Endothelial cell (in vitro differentiated cells): ENCODE data around the gene HIBCH. TPM values are rescaled to one million over a fixed set of nuclear protein-coding genes. Genes with fewer than 3 reads are reported as not detected.

Source experiments
- DNase-seq: peaks from one replicate; pipeline ENCODE4 v3.0.0; 2021; ENCODE audit warnings: low spot score
- H3K27ac Mint-ChIP-seq: one replicate; pipeline ENCODE4 v1.8.0; 2021; ENCODE audit warnings: mixed read lengths, inconsistent platforms; ENCODE audit not compliant: unreplicated experiment
- H3K27me3 Mint-ChIP-seq: one replicate; pipeline ENCODE4 v1.8.0; 2021; ENCODE audit warnings: mild to moderate bottlenecking, moderate library complexity, mixed read lengths, inconsistent platforms; ENCODE audit not compliant: unreplicated experiment
- H3K36me3 Mint-ChIP-seq: one replicate; pipeline ENCODE4 v1.8.0; 2021; ENCODE audit warnings: mild to moderate bottlenecking, low read depth, mixed read lengths, inconsistent platforms; ENCODE audit not compliant: unreplicated experiment
- H3K4me1 Mint-ChIP-seq: one replicate; pipeline ENCODE4 v1.8.0; 2021; ENCODE audit warnings: mild to moderate bottlenecking, mixed read lengths, inconsistent platforms; ENCODE audit not compliant: unreplicated experiment
- H3K4me3 Mint-ChIP-seq: one replicate; pipeline ENCODE4 v1.8.0; 2021; ENCODE audit warnings: mild to moderate bottlenecking, mixed read lengths, inconsistent platforms; ENCODE audit not compliant: unreplicated experiment
- H3K9me3 Mint-ChIP-seq: one replicate; pipeline ENCODE4 v1.8.0; 2021; ENCODE audit warnings: mixed read lengths, inconsistent platforms; ENCODE audit not compliant: unreplicated experiment
- total RNA-seq: library from RNA; stranded (reverse); fragmentation: NEBNext Ultra II Directional; extraction: Animal tissue kit (Norgen Biotek cat#: 25700); gene quantifications from one replicate; pipeline ENCODE4 v1.2.1, GENCODE V29; 2021; ENCODE audit not compliant: unreplicated experiment
- TF ChIP-seq, protein P1 (sequence below): fragments of 200-600 bp; sonication (generic); IDR thresholded peaks from one replicate; pipeline ENCODE4 v1.5.0; 2021; ENCODE audit warnings: antibody characterized with exemption; ENCODE audit not compliant: unreplicated experiment

The HIBCH gene
- total RNA-seq, 1 donor from 2014 or later, result 29.8 TPM

DNA sequence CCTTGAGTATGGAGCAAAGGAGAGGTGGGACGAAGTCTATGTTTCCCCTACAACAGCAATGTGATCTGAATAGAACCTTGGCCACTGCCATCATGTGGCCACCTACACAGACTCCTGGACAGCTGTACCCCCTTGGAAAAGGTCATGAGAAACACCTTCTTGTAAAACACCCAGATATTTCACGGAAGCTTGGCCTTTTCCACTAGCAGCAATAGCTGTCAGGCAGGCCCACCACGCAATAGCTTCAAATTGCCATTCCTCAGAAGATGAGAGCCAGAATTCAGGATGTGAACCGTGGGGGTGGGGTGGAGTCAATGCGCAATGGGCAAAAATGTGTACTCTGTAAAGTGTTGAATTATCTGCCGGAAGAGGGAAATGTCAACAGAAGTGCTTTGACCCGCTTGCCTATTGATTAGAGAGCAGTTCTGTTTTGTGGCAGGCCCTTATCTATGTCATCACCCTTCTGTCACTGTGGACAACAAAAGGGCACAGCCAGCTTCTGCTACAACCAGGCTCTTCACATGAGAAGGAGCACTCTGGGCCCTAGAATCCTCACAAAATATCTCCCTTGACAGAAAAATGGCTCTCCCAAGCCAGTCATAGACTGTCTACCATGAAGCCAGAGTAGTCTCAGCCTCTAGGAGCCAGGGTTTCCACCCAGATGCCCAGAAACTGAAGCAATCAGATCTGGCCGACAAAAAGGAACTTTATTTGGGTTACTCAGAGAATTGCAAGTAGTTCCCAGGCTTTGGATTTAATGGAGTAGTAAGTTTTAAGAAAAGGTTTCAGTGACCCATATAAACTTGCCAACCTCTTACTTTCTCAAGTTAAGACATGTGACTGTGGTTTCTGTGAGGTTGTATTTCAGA is 33.3 kb upstream of the HIBCH start:
- no peak overlapping the region for H3K4me3 Mint-ChIP-seq
- peak overlapping the region; percentile 34 for H3K27ac Mint-ChIP-seq

DNA sequence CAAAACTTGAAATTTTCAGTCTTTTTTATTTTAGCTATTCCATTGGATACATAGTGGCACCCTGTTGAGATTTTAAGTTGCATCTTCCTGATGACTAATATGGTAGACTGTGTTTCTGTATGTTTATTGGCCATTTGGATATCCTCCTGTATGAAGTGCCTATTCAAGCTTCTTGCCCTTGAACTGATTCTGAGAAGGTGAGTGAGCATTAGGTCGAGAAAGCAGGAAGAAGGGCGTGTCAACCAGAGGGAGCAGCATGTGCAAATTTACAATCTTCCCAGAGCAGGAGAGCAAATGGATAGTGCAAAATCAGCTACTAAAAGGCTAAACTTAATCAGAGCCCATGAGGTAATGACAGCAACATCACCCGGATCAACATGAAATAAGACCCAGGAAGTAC is 32.3 kb upstream of the HIBCH start:
- Mint-ChIP-seq H3K27me3 (peaks cover 2% of the 10 kb centered on the region), H3K4me1 (peaks cover 6% of the 10 kb centered on the region), H3K9me3 (no peaks in the 10 kb centered on the region), H3K4me3 (no peak overlapping the region), H3K27ac (no peak overlapping the region), H3K36me3 (no peaks in the 10 kb centered on the region)
- TF ChIP-seq, protein P1, sequence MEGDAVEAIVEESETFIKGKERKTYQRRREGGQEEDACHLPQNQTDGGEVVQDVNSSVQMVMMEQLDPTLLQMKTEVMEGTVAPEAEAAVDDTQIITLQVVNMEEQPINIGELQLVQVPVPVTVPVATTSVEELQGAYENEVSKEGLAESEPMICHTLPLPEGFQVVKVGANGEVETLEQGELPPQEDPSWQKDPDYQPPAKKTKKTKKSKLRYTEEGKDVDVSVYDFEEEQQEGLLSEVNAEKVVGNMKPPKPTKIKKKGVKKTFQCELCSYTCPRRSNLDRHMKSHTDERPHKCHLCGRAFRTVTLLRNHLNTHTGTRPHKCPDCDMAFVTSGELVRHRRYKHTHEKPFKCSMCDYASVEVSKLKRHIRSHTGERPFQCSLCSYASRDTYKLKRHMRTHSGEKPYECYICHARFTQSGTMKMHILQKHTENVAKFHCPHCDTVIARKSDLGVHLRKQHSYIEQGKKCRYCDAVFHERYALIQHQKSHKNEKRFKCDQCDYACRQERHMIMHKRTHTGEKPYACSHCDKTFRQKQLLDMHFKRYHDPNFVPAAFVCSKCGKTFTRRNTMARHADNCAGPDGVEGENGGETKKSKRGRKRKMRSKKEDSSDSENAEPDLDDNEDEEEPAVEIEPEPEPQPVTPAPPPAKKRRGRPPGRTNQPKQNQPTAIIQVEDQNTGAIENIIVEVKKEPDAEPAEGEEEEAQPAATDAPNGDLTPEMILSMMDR, result no peak
- DNase-seq, result no peak

More for the DNA sequence above, 33.3 kb upstream of the HIBCH start:
- Mint-ChIP-seq H3K9me3 (no peaks in the 10 kb centered on the region), H3K27me3 (peaks cover 2% of the 10 kb centered on the region), H3K4me1 (peaks cover 6% of the 10 kb centered on the region), H3K36me3 (no peaks in the 10 kb centered on the region)
- TF ChIP-seq, protein P1, result no peak
- DNase-seq, result no peak

DNA sequence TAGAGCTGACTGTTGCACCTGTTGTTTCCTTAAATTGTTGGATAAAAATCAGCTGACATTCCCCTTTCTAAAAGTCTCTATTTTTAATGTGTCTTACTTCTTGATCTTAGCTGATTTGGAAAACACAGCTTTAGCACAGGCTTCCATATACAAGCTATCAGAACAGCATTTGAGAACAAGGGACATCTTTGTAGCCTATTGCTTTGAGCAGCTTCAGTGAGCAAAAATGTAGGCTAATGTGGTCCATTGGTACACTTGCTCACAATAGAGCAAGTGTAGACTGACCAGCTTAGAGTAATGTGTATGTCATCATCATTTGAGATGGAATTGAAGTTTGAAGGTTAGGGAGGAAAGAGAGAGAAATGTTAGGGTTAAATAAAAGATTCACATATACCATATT is 30.7 kb upstream of the HIBCH start:
- TF ChIP-seq, protein P1, result no peak
- peaks cover 2% of the 10 kb centered on the region for H3K27me3 Mint-ChIP-seq
- no peaks in the 10 kb centered on the region for H3K36me3 Mint-ChIP-seq
- no peak overlapping the region for H3K27ac Mint-ChIP-seq
- no peaks in the 10 kb centered on the region for H3K9me3 Mint-ChIP-seq
- no peak for DNase-seq
- H3K4me1 Mint-ChIP-seq, result peaks cover 6% of the 10 kb centered on the region
- H3K4me3 Mint-ChIP-seq, result no peak overlapping the region

DNA sequence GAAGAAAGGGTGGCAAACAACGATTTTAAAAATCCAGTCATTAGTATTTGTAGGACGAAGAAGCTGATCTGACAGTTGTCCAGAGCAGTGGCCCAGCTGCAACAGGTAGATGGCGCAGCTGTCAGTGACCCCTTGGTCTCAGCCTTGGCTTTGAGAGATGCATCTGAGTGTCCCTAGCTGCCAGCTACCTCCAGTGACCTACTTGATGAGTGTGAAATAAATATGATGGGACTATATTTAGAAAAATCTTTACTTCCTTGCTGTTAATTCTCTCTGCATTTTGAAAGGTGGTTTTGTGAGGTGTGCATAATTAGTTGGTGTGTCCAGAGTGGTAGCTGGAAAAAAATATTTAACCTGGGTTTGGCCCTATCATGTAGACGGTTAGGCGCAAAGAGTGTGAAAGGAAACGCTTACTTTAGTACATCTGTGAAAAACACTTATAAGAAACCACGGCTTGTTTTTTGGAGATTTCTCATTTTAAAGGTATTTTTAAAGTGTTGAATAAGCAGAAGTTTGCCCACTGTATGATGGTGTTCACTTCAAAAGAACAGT is 24.7 kb upstream of the HIBCH start:
- H3K36me3 Mint-ChIP-seq, result no peaks in the 10 kb centered on the region
- H3K27me3 Mint-ChIP-seq, result peaks cover 2% of the 10 kb centered on the region
- H3K9me3 Mint-ChIP-seq, result no peaks in the 10 kb centered on the region
- H3K4me3 Mint-ChIP-seq, result peak overlapping the region; percentile 87
- peaks cover 7% of the 10 kb centered on the region for H3K4me1 Mint-ChIP-seq
- no peak for DNase-seq
- TF ChIP-seq, protein P1, result no peak
- peak overlapping the region; percentile 65 for H3K27ac Mint-ChIP-seq
